IPS-15b (cell line): Measurements from ENCODE around the gene F12.
"Not testable (repeated sequence)": the region's sequence is repeated elsewhere in the genome, so short reads cannot be mapped to it uniquely, and the experiment has no call there.

Source experiments
- H3K27me3 ChIP-seq: one replicate; pipeline ENCODE4 v1.6.1; 2013; ENCODE audit warnings: low read length; ENCODE audit not compliant: control insufficient read depth, insufficient read depth
- H3K36me3 ChIP-seq: one replicate; pipeline ENCODE4 v1.6.1; 2013; ENCODE audit warnings: low read length; ENCODE audit not compliant: control insufficient read depth, insufficient read depth
- H3K4me1 ChIP-seq: one replicate; pipeline ENCODE4 v1.6.1; 2013; ENCODE audit warnings: mild to moderate bottlenecking, low read length; ENCODE audit not compliant: control insufficient read depth, insufficient read depth
- H3K4me3 ChIP-seq: one replicate; pipeline ENCODE4 v1.5.1; 2013; ENCODE audit warnings: low read depth, low read length
- H3K9ac ChIP-seq: one replicate; pipeline ENCODE4 v1.6.1; 2013; ENCODE audit warnings: low read depth, mild to moderate bottlenecking, low read length
- H3K9me3 ChIP-seq: one replicate; pipeline ENCODE4 v1.6.1; 2013; ENCODE audit warnings: mild to moderate bottlenecking, low read length; ENCODE audit not compliant: control insufficient read depth, insufficient read depth

The F12 gene

GRCh38 chr5:177366528-177367322, 42.6 kb downstream of the F12 start:
- H3K4me3 ChIP-seq: peak overlapping the region; percentile 77
- peak overlapping the region; percentile 57 for H3K9ac ChIP-seq
- peaks cover 42% of the 10 kb centered on the region for H3K4me1 ChIP-seq
- H3K9me3 ChIP-seq: no peaks in the 10 kb centered on the region
- peaks cover 17% of the 10 kb centered on the region for H3K27me3 ChIP-seq
- peaks cover 11% of the 10 kb centered on the region for H3K36me3 ChIP-seq

- no peaks in the 10 kb centered on the region for H3K9me3 ChIP-seq
Observed at GRCh38 chr5:177365845-177366527, 43.4 kb downstream of the F12 start.

GRCh38 chr5:177364159-177364962, 45.0 kb downstream of the F12 start:
- Histone ChIP-seq H3K9me3 (no peaks in the 10 kb centered on the region), H3K36me3 (peaks cover 6% of the 10 kb centered on the region), H3K9ac (no peak overlapping the region), H3K4me3 (no peak overlapping the region), H3K4me1 (peaks cover 33% of the 10 kb centered on the region), H3K27me3 (peaks cover 17% of the 10 kb centered on the region)

More at GRCh38 chr5:177365845-177366527, 43.4 kb downstream of the F12 start:
- Histone ChIP-seq H3K4me1 (peaks cover 38% of the 10 kb centered on the region), H3K27me3 (peaks cover 17% of the 10 kb centered on the region), H3K4me3 (peak overlapping the region; percentile 77), H3K36me3 (peaks cover 7% of the 10 kb centered on the region), H3K9ac (peak overlapping the region; percentile 57)

- Histone ChIP-seq H3K4me1 (peaks cover 29% of the 10 kb centered on the region), H3K9ac (no peak overlapping the region), H3K36me3 (peaks cover 2% of the 10 kb centered on the region), H3K4me3 (no peak overlapping the region), H3K27me3 (peaks cover 13% of the 10 kb centered on the region), H3K9me3 (no peaks in the 10 kb centered on the region)
Observed at GRCh38 chr5:177363565-177363964, 45.8 kb downstream of the F12 start.

GRCh38 chr5:177362610-177363507, 46.5 kb downstream of the F12 start:
- peak overlapping the region; percentile 69 for H3K4me3 ChIP-seq
- peaks cover 7% of the 10 kb centered on the region for H3K27me3 ChIP-seq
- no peaks in the 10 kb centered on the region for H3K36me3 ChIP-seq
- no peaks in the 10 kb centered on the region for H3K9me3 ChIP-seq
- no peak overlapping the region for H3K9ac ChIP-seq
- peaks cover 25% of the 10 kb centered on the region for H3K4me1 ChIP-seq

GRCh38 chr5:177362292-177362609, 47.1 kb downstream of the F12 start:
- H3K27me3 ChIP-seq: peaks cover 5% of the 10 kb centered on the region
- no peak overlapping the region for H3K4me3 ChIP-seq
- H3K9me3 ChIP-seq: no peaks in the 10 kb centered on the region
- no peak overlapping the region for H3K9ac ChIP-seq
- H3K4me1 ChIP-seq: peaks cover 25% of the 10 kb centered on the region
- H3K36me3 ChIP-seq: no peaks in the 10 kb centered on the region

- H3K4me1 ChIP-seq: peaks cover 25% of the 10 kb centered on the region
- H3K4me3 ChIP-seq: no peak overlapping the region
- H3K9ac ChIP-seq: no peak overlapping the region
Observed at GRCh38 chr5:177361418-177362291, 47.7 kb downstream of the F12 start.

GRCh38 chr5:177360740-177361139, 48.6 kb downstream of the F12 start:
- H3K9me3 ChIP-seq, H3K27me3 ChIP-seq, H3K4me3 ChIP-seq, H3K36me3 ChIP-seq, H3K9ac ChIP-seq: not testable (repeated sequence)
- peaks cover 21% of the 10 kb centered on the region for H3K4me1 ChIP-seq

More at GRCh38 chr5:177361418-177362291, 47.7 kb downstream of the F12 start:
- Histone ChIP-seq H3K9me3 (no peaks in the 10 kb centered on the region), H3K36me3 (no peaks in the 10 kb centered on the region), H3K27me3 (peaks cover 5% of the 10 kb centered on the region)

GRCh38 chr5:177359860-177360259, 49.5 kb downstream of the F12 start:
- H3K9ac ChIP-seq: no peak overlapping the region
- H3K9me3 ChIP-seq: no peaks in the 10 kb centered on the region
- H3K4me3 ChIP-seq: no peak overlapping the region
- H3K27me3 ChIP-seq: peaks cover 8% of the 10 kb centered on the region
- H3K4me1 ChIP-seq: peaks cover 17% of the 10 kb centered on the region
- H3K36me3 ChIP-seq: no peaks in the 10 kb centered on the region

GRCh38 chr5:177359451-177359851, 49.9 kb downstream of the F12 start:
- Histone ChIP-seq H3K4me1 (peaks cover 15% of the 10 kb centered on the region), H3K9ac (no peak overlapping the region), H3K4me3 (no peak overlapping the region)

More at GRCh38 chr5:177359451-177359851, 49.9 kb downstream of the F12 start:
- H3K27me3 ChIP-seq: peaks cover 8% of the 10 kb centered on the region
- H3K9me3 ChIP-seq: no peaks in the 10 kb centered on the region
- H3K36me3 ChIP-seq: no peaks in the 10 kb centered on the region
